GM19351 (cell line): ENCODE results near the gene GPR141.

Source experiments
- ATAC-seq: cut with Tn5 transposase; IDR thresholded peaks from one replicate; pipeline ENCODE4 v1.9.1; 2021; ENCODE audit warnings: mild to moderate bottlenecking, moderate library complexity; ENCODE audit not compliant: unreplicated experiment

Gene GPR141, protein sequence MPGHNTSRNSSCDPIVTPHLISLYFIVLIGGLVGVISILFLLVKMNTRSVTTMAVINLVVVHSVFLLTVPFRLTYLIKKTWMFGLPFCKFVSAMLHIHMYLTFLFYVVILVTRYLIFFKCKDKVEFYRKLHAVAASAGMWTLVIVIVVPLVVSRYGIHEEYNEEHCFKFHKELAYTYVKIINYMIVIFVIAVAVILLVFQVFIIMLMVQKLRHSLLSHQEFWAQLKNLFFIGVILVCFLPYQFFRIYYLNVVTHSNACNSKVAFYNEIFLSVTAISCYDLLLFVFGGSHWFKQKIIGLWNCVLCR

DNA sequence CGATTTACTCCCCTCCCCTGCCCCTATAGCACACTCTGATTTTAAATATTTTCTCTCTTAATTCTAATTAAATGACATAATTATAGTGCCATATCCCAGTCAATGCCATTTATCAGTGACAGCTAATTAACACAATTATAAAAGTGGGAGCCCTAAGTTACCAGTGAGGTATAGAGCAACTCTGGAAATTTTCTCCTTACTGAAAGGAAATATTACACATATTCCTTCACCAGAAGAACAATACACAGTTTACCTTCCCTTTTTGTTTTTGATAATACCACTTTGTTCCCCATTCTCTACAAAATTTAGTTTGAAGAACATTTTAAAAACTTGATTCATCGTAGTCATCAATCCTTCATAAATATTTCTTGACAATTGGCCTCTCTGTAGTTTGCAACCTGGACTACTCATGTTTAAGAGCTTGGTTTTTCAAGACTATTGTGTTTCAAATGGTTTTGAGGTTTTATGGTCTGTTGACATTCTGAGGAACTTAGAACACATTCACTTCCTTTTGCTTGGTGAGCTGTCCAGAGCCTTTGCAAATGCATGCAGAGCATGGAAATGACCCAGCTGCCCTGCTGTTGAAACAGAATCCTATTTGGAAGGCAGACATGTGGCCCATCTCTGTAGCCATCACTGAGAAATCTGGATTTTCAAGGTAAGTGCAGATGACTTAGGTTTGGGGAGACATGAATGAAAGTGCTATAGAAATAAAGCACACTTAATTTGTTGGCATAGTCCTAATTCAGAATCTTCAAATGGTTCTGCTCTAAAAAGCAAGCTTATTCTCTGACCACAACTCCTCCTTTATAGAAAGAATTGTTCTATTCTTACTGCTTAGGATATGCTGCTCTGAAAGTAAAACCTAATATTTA is at the start of gene GPR141:
Gene GPR141 (plus strand): TSS at position 521 of the 875 bp plus-strand sequence. CDS start 56,628 bp downstream, outside the sequence.
- ATAC-seq, result peak; percentile 91

DNA sequence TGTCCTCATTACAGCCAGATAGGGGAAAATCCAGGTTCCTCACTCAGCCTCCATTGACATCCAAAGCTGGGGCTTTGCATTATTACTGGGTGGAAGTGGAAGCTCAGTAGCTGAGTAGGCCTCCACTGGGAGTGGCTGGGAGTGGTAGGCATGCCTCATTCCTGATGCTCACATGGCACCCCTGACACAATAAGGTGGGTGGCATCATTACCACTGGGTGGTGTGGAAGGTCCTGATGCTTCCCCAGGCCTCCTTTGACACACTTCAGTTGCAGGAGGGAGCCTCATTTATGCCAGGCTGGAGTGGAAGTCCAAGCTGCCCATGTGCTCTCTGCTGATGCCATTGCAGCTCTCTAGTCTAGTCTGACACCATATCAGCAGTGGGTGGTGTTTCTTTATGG is 48.2 kb upstream of the GPR141 start:
- ATAC-seq, result no peak

DNA sequence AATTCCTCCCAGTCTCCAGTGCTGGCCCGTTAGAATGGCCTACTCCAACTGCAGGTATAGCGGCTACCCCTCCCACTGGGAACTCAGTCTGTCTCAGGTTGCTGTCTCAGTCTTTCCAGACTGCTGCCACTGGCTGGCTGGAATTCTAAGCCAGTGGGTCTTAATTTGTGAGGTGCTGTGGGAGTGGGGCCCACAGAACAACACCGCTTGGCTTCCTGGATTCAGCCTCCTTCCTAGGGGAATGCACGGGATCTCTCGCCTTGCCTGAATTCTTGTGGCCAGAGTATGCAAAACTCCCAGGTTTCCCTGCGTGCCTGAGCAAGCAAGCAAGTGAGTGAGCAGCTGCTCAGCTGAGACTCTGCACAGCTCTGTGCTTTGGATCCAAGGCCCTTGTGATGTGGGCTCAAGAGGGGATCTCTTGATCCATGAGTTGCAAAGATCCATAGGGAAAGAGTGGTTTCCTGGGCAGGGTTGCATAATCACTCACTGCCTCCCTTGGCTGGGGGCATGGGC is 41.5 kb upstream of the GPR141 start:
- ATAC-seq, result no peak

DNA sequence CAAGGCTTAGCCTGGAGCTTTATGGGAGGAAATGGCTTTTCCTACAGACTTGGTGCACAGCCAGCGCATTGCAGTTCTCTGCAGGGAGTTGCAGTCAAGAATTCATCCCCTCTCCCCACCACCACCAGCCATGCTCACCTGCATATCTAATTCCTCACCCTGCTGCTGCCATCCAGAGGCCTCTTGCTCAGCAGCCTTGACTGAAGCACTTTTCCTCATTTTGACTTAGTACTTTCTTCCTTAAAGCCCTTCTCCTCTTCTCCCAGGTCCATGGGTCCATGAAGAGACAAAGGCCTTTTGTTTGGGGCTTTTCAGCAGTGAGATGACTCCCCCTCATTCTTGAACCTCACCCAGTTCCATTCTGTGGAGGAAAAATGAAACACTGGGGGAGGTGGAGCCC is 39.7 kb upstream of the GPR141 start:
- ATAC-seq, result no peak

DNA sequence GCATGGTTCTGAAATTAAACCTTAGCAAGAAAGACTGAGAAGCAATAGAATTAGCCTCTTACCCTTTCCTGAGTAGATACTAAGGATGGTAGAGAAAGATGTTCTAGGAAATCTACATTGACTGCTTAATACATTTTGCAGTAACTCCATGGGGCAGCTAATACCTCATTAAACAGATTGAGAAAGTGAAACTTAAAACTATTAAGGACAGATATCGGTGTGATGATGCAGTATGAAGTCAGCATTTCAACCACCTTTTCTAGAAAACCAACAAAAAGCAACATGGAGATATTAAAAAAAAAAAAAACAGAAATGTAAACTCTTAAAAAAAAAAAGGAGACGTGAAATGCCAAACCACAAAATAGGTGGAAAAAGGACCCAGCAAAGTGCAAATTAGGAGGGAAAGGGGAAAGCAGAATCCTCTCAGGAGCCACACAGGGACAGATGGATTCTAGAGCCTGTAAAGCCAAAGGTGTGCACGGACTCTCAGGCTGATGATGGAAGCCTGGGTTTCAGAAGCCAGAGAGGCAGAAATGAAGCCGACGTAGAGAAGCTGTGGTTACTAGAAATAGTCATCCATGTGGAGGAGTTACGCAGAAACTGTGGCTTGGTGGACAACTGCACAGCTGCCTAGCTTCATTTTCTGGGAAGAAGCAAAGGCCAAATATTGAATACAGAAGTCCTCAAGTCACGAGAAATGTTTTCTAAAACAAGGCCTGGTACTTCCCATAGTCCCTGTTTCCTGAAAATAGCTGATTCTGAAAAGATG is 38.1 kb upstream of the GPR141 start:
- no peak for ATAC-seq

DNA sequence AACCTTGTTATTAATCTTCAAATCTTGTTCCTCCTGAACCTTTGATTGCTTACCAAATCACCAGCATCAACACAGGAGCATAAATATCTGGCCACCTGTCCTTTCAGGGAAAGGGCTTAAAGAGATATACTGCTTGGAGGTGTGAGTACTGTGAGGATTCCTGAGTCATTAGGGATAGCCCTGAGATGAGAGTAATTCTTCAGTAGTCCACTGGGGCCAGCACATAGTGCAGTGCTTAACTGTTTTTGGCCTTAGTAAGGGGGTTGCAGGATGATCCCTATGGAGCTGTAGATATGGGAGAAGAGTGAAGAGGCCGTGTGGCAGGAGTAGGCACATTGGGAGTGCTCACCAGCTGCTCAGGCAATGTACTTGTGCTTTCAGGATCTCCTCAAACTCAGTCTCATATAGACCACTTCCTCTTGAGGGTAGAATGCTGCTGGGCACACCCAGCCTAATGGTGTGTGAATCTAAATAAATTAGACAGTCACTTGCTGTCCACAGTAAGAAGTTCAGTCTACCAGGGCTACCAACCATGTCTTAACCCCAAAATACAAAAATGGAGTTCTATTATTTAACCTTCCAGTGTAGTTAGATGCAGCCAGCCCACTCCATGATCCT is 26.5 kb upstream of the GPR141 start:
- ATAC-seq, result peak; percentile 92

DNA sequence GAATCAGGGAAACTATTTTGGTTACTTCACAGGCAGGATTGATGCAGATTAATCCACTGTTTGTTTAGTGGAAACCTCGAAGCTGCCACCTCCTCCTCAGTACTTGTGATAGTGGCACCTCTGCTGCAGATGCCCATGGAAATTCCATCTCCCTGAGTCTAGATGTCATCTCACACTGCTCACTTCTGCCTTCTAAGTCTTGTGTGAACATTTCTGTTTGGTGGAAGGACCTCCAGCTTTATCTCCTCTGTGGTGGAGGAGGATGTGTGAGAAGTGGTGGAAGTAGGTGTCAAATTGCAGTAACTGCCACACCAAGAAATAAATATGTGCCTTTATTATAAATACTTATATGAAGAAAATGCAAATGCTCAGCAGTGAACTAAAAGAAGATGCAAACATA is 25.8 kb upstream of the GPR141 start:
- no peak for ATAC-seq

DNA sequence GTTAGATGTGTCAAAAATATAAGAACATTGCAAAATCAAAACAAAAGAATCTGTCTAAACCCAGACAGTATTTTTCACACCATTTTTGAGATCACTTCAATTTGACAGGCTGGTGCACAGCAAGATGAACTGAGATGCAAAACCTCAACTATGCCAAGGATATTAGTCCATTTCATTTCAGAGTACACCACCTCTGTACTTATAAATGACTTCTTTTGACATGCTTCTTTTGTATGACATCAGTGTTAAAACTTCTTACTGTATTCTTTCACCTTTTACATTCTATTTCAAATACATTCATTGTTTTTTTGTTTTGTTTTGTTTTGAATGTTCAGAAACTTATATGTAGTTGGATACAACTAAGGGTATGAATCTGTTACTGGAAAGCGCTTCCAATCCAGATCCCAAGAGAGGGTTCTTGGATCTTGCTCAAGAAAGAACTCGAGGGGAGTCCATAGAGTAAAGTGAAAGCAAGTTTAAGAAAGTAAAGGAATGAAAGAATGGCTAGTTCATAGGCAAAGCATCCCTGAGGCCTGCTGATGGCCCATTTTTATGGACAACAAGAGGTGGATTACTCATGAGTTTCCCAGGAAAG is 23.5 kb upstream of the GPR141 start:
- no peak for ATAC-seq

DNA sequence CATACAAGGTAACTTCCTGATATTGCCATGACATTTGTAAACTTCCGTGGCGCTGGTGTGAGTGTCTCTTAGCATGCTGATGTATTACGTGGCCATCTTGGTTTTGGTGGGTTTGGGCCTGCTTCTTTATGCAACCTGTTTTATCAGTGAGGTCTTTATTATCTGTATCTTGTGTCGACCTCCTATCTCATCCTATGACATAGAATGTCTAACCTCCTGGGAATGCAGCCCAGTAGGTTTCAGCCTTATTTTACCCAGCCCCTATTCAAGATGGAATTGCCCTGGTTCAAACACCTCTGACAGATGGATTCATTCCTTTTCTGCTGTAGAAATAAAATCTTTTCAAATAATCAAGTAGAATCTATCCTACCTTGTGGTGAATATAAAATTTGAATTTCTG is 23.0 kb upstream of the GPR141 start:
- ATAC-seq, result no peak

DNA sequence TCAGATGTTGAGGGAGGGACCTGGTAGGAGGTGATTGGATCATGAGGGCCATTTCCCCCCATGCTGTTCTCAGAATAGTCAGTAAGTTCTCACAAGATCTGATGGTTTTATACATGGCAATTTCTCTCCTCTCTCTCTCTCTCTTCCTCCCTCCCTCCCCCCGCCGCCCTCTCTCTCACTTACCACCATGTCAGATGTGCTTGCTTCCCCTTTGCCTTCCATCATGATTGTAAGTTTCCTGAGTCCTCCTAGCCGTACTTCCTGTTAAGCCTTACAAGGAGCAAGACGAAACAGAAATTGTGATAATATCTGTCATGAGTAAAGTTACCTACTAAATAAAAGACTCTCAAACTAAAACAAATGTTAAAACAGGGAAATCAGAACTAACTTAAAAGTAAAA is 19.9 kb upstream of the GPR141 start:
- no peak for ATAC-seq

DNA sequence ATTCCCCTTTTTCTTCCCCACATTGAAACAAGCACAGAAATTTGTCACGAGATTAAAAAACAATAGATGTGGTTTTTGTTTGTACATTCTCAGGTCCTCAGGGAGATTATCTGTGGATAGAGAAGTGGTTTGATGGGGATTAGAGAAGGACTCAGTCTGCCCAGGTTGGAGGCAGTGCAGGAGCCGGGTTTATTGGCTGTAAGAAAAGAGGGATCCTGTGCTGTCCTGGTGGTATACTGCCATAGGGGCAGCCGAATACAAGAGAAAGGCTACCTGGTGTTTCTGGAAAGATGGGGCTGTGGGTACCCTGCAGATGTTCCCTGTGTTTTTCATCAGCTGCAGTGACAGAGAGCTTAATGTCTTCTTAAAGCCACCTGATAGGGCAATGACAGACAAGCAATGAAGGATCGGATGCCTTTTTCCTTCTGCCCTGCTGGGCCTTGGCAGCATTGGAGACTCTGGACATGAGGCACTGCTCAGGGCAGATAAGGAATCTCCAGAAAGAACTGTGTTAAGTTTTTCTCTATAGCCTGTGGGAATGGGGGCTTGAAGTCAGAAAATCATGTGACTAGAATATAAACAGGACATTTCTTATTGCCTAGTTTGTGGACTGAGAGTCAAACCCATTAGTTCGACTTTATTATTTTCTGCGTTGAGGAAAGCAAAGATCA is 18.1 kb upstream of the GPR141 start:
- no peak for ATAC-seq

DNA sequence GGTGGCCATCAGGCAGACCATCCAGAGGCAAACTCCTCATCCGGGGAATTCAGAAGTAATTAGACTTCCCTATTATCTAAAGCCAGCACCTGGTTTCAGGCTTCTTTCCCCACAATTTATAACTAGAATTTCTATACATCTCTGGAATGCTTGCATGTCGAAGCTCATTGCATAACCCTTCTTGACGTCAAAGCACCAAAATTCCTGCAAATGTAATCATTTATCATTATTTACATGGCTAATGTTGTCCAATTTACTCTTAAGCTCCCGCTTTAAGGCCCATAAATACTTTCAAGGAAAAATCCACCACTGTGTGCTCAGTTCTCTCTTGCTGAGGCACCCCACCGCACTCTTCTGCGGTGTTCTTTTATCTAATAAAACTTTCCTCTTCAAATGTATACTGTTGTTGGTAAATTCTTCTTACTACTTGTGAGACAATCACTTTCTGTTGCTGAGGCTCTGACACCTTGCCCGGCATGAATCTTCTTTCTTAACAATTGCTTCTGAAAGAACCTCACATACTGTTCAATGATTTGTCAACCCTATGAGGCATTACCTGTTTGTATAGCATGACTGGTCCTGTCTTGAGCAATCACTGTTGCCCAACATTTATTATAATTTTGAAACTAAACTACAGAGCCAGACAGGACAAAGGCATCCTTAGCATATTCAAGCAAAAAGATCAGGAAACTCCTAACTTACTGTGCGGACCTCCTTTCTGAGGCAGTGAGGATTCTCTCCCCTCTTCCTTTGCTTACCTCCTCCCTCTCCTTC is 17.4 kb upstream of the GPR141 start:
- no peak for ATAC-seq

DNA sequence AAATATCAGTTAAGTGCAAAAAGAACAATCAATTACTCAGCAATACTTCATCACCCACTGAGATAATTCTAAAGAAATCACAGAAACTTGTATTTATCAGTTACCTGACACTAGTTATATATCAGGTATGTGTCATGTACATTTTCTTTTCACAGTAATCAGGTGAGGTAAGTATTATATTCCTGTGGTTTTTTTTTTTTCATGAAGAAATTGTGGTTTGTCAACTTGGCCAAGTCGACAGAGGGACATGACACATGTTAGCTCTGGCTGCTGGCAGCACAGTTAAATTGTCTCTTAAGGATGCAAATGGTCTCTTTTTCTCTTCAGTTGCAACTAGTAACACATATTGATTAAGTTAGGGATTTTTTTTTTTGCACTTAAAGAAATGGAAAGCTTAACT is 13.7 kb upstream of the GPR141 start:
- no peak for ATAC-seq

DNA sequence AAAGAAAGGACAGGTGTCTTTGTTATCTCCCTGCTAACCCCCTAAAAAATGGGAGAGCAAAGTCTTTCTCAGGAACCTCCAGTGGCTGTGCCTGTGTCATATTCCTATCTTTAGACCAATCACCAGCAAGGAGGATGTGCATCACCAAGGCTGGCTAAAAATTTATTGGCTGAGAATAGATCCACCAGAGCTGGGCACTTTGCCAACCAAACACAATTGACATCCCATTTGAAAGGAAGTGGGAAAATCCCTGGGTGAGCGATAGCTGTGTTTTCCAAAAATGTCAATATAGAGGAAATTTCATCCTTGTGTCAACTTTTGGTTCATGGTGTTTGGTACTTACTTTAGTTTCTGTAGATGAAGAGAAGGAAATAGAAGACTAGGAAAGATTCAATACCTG is 13.1 kb upstream of the GPR141 start:
- no peak for ATAC-seq

DNA sequence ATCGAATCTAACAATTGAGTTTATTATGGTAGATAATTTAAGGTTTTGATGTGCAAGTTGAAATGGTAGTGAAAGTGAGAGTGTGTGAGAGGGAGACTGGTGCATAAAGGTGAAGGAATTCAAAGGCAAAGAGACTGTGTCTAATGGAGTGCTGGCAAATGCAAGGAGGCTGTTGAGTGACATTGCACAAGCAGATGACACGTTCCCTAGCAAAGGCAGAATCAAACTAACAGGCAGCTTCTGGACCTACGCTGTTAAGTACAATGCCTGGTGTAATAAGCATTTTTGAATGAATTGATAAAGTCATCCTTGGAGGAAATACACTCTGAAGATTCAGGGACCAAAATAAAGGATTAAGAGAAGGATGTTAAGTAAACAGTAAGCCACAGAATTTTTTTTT is 11.7 kb upstream of the GPR141 start:
- no peak for ATAC-seq

DNA sequence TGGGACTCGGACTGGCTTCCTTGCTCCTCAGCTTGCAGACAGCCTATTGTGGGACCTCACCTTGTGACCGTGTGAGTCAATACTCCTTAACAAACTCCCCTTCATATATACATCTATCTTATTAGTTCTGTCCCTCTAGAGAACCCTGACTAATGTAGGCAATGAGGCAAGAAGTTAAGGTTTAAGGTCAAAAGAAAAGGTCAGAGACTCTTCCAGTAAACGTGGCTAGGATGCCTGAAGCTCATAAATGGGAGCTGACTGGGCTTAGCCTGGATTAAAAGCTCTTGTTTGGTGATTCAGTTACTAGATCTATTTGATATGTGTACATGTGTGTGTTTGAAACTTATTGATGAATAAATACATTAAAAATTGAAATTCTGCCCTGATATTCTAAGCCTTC is 10.6 kb upstream of the GPR141 start:
- ATAC-seq, result no peak

DNA sequence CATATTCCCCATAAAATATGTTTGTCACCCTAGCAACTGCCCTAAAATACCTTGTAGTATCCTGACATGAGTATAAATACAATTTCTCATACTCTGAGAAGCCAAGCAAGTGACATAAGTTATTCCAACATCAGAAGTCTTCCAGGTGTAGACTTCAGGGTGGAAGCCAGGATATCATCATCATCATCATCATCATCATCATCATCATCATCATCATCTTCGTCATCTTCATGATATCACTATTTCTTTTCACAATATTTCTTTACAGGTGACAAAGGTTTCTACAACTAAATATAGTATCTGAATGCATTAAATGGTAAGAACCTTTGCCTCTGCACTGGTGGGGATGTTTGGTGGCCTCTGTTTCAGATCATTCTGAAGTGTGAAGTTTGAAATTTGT is 10.0 kb upstream of the GPR141 start:
- no peak for ATAC-seq

DNA sequence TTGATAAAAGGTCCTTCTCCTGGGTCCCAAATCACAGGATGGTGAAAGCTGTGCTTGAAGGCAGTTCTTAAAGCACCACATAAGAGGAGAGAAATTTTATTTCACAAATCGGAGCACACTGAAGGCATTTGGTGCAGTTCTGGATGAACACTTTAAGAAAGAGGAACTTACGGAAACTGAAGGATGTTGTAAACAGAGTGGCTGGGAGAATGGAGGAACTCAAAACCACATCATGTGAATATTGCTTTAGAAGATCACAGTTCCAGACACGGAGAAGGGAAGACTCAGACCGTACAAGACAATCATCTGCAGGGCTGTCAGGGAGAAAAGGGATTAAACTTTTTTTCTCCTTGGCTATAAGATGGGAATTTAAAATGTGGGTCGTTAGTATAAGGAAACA is 9.0 kb upstream of the GPR141 start:
- no peak for ATAC-seq

DNA sequence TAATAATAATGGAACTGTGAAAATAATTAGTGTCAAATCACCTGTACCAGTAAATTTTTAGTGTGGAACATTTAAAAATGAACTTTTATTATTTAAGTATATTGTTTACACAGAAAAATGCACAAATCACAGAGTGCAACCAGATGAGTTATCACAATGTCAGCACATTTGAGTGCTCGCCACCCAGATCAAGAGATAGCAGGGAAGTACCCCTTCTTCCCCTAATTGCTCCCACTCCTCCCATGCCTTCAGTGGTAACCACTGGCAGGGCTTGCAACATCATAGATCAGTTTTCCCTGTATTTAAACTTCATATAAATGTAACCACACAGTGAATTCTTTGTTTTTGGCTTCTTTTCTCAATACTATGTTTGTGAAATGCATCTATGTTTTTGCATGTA is 7.8 kb upstream of the GPR141 start:
- no peak for ATAC-seq
